DMS 273 (cell line): Measurements from ENCODE around the gene TLE3.
A peak's percentile ranks its signal among the peaks of the same experiment; 100 is the strongest.

Experiments
- DNase-seq: peaks from one replicate; lab custom pipeline; 2025; ENCODE audit not compliant: unreplicated experiment; lab: John Stamatoyannopoulos, UW

Gene TLE3

DNA sequence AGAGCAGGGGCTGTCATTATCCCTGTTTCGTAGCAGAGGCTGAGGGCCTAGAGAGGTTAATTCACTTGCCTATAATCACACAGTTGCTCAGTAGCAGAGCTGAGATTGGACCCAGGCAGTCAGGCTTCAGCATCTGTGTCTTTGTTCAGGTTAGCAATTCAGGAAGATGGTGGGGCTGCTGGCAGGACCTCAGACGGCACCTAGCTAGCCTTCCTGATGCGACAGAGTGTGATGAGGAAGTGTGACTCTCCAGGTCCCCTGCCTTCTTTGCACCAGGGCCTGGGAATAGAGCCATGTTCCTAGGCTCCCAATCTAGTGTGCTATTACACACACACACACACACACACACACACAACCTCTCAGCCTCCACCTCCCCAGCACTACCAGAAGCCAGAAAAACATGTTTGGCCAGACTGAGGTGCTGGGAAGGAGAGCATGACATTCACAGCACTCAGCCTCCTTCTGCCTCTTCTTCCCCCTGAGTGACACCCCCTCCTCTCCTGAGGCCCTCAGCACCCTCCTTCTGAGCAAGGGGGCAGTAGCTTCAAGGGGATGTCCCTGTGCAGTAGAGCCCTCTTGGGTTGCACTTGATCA lies 88.9 kb downstream of the TLE3 start:
- no peak for DNase-seq

DNA sequence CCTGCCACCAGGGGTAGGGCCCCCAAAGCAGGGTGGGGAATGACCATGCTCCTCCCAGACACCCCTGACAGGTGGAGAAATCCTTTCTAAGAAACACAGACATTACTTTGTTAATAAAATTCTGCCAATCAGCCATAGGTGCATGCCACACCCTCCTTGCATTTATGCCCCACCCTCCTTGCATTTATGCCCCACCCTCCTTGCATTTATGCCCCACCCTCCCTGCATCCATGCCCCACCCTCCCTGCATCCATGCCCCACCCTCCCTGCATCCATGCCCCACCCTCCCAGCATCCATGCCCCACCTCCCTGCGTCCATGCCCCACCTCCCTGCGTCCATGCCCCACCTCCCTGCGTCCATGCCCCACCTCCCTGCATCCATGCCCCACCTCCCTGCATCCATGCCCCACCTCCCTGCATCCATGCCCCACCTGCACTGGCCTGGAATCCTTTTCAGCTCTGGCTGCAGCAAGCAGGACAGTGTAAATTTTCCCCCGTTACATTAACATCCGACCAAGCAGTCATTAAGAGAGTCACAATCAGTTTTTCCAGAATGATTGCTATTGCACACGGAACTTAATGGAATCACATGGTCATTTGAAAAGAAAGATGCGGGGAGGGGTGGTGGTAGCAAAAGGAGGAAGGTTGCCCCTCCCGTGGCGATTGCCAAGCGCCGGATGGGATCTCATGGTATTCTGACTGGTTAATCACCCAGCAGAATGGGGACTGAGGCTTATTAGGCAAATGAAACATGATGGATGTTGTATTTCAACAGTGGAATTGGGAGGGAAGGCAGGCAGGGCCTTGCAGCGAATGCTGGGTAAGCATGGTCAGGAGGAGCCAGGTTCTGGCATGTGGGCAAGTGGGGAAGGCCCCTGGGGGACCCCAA lies 91.2 kb downstream of the TLE3 start:
- DNase-seq = no peak

DNA sequence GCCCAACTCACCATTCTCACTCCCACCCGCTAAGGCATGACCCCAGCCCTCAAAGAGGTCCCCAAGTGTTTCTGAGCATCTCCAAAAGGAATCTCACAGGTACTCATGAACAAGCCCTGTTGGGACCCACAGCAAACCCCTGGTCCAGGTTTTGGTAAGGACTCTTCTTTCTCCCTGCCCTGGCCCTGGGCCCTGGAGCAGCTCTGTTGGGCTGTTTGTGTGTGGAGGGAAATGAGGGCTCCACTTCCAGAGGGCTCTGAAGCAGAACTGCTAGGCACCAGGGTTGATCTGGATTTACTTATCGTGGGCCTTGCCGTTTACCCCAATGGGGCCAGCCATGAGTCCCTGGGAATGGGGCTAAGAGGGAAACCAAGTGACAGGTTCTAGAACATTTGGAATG lies 92.9 kb downstream of the TLE3 start:
- DNase-seq = no peak

DNA sequence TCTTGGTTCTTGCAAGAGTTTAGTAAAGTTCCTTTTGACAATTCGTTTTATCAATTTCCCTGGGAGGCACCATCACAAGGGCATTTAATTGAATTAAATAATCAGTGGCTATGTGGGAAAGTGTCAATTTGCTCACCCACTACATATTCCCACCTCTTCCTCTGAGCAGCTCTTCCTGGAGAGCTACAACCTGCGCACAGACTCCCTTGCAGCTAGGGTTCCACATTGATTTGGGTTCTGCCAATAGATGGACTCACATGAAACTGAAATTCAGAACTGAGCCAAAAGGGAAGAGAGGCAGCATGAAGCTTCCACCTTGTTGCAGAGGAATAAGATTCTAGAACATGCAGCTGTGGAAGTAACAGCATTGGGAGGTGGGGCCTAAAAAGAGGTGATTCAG lies 94.8 kb downstream of the TLE3 start:
- DNase-seq = no peak

DNA sequence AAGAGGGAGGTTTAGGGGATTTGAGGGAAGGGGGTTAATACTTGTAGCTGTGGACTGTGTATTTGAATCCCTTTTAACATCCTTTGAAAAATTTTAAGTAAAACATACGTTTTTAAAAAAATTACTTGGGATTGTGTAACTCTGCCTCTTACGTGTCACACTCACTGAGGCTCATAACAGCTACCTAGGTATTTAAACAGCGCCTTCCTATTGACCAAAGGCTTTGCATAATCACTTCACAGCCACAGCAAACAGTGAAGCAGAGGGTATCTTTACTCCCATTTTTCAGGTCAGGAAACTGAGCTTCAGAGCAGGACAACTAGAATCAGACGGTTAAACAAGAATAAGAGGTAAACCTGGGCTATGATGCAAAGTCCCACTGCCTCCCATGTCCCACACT lies 95.9 kb downstream of the TLE3 start:
- DNase-seq = no peak

DNA sequence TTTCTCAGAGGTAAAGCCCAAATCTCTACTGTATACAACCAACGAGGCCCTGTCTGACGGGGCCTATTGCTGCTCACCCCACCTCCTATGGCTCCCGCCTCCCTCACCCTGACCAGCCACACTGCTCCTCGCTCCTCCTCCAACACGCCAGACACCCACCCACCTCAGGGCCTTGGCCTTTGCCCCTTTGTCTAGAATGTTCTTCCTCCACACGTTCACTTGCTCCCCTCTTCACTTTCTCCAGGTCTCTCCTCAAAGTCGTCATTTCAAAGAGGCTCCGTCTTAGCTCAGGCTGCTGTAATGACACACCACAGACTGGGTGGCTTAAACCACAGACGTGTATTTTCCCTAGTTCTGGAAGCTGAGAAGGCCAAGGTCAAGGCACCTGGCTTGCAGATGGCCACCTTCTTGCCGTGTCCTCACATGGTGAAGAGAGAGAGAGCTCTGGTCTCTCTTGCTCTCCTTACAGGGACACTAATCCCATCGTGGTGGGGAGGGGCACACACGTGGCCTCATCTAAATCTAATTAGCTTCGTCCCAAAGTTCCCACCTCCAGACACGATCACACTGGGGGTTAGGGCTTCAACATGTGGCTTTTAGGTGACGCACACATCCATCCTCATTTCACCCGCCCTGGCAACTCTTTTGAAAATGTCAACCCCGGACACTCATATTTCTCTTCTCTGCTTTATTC lies 98.2 kb downstream of the TLE3 start:
- no peak for DNase-seq

DNA sequence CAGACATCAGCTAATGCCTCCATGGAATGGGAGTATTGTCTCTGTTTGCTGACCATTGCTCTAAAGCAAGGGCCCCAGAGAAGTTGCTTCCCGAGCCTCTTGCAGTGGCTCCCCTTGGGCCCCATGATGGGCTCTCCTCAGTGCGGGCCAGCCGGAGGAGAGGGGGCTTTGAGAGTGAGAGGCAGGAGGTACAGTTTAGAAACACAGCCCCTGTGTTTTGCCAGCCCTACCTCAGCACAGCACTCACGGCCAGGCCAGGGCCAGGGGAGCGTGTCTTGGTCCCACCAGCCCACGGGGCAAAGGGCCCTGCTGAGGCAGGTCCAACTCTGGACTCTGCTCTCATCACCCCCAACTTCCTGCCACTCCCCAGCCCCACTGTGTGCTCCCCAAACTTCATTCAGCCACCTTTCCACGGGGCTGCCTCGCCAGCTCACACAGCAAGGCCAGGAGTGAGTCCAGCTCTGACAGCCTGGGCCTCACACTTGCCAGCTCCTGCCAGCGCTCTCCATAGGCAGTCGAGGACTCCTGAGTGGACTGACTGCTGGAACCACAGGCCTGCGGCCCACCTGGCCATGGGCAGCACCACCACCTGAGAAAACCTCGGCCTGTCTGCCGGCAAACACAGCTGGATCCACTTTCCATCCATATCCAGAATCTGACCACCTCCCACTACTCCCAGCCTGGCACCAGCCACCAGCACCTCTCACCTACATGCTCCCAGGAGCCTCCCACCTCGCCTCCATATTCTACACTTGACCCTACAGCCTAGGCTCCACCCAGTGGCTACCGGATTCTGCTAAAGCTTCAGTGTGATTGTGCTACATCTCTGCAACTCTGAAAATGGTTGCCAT lies 99.0 kb downstream of the TLE3 start:
- DNase-seq = no peak

DNA sequence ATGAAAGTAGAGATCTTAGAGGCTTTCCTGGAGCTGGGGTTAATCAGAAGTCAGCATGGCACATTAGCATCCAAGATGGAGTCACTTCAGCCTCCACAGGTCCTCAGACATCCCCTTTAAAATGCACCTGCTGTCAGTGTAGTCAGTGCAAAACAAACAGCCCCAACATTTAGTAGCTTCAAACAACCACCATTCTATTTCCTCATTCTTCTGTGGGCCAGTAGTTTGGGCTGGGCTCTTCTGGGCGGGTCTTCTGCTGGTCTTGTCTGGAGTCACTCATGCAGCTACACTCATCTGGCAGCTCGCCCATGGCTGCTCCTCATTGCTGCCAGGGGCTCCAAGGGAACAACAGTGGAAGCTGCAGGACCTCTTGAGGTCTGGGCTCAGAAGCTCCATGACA lies 99.9 kb downstream of the TLE3 start:
- peak; percentile 54 for DNase-seq
